Stomach (tissue), 9 donors: Measurements from ENCODE around the gene BCL2L2. TPM values are rescaled to one million over a fixed set of nuclear protein-coding genes. Genes with fewer than 3 reads are reported as not detected.

Experiments used
- DNase-seq, 2 donors: peaks; one replicate each; pipeline versions ENCODE4 v3.0.0 to v3.0.0-alpha.2; 2013 to 2019
- H3K27ac ChIP-seq, 5 donors: fragments of 200-600 bp in 4 of 5; sonication (generic) in 4 of 5; one replicate each; pipeline ENCODE4 v1.5.1; 2013 to 2019; ENCODE audit warnings: mild to moderate bottlenecking in 1 of 5, moderate library complexity in 1 of 5
- H3K27me3 ChIP-seq, 3 donors: fragments of 200-600 bp; sonication (generic); one replicate each; pipeline ENCODE4 v1.5.1; 2017 to 2019; ENCODE audit warnings: mixed run types in 1 of 3
- H3K36me3 ChIP-seq, 4 donors: fragments of 200-600 bp; sonication (generic); 1 replicate in 3 of 4; 2 replicates in 1 of 4; pipeline ENCODE4 v1.5.1; 2016 to 2019
- H3K4me1 ChIP-seq, 4 donors: fragments of 200-600 bp; sonication (generic); one replicate each; pipeline ENCODE4 v1.5.1; 2016 to 2019
- H3K4me3 ChIP-seq, 4 donors: fragments of 200-600 bp; sonication (generic) in 3 of 4; one replicate each; pipeline ENCODE4 v1.5.1; 2016 to 2019; ENCODE audit warnings: mild to moderate bottlenecking in 1 of 4
- H3K9me3 ChIP-seq, 4 donors: fragments of 200-600 bp; sonication (generic); one replicate each; pipeline ENCODE4 v1.5.1; 2016 to 2019
- CTCF ChIP-seq, 7 experiments: fragments of 450-650 bp in 4 of 7; fragments of 200-600 bp in 3 of 7; sonication (generic) in 3 of 7; IDR thresholded peaks; one replicate each; pipeline ENCODE4 v1.5.1; 2016 to 2019; ENCODE audit warnings: antibody characterized with exemption in 7 of 7, control low read depth in 2 of 7, mild to moderate bottlenecking in 1 of 7
- EP300 ChIP-seq: sonication (generic); formaldehyde crosslinking; IDR thresholded peaks from one replicate; pipeline ENCODE4 v1.6.1; 2017; ENCODE audit warnings: antibody characterized with exemption
- POLR2A ChIP-seq, 4 donors: fragments of 450-650 bp; IDR thresholded peaks; one replicate each; pipeline ENCODE4 v1.6.1; 2016; ENCODE audit warnings: antibody characterized with exemption in 4 of 4, control low read depth in 2 of 4, mild to moderate bottlenecking in 1 of 4, moderate library complexity in 1 of 4
- POLR2AphosphoS5 ChIP-seq, 3 donors: sonication (generic); formaldehyde crosslinking; IDR thresholded peaks; one replicate each; pipeline ENCODE4 v1.6.1; 2016; ENCODE audit warnings: antibody characterized with exemption in 3 of 3
- WGBS, 5 donors: extraction: QIAGEN DNeasy Blood & Tissue Kit in 3 of 5; methylation state at CpG; one replicate each; pipeline versions ENCODE4 v1.1.5 to v1.1.7; 2013 to 2018; 5-methylcytosine and 5-hydroxymethylcytosine counted together
- intact Hi-C: fragments of 100-400 bp; cut with DNase I; formaldehyde crosslinking; loops from one replicate; pipeline ENCODE4 v1.15.1; 2023; ENCODE audit warnings: low total_unique reads
- polyA plus RNA-seq, 3 donors: library from polyadenylated mRNA; stranded (reverse); fragments of 200-250 nt; gene quantifications; one replicate each; pipeline ENCODE4 v1.2.3, GENCODE V29; 2013
- small RNA-seq, 4 donors: library from RNA; depleted of rRNA; stranded (forward); fragments of <200 nt; gene quantifications; one replicate each; pipeline ENCODE3, GENCODE V24; 2016
- total RNA-seq, 5 donors: library from RNA; depleted of rRNA; stranded (reverse); fragments of >200 nt; gene quantifications; one replicate each; pipeline versions ENCODE4 v1.1.0 to v1.2.3, GENCODE V29; 2014 to 2016
- donor health status: healthy with polysubstance abuse.
- donor health status: Bipolar disorder and iron deficiency.
- donor health status: healthy.

Gene BCL2L2
- total and polyA plus RNA-seq, 8 donors, result 14.0 to 84.1 (median 42.2) TPM

DNA sequence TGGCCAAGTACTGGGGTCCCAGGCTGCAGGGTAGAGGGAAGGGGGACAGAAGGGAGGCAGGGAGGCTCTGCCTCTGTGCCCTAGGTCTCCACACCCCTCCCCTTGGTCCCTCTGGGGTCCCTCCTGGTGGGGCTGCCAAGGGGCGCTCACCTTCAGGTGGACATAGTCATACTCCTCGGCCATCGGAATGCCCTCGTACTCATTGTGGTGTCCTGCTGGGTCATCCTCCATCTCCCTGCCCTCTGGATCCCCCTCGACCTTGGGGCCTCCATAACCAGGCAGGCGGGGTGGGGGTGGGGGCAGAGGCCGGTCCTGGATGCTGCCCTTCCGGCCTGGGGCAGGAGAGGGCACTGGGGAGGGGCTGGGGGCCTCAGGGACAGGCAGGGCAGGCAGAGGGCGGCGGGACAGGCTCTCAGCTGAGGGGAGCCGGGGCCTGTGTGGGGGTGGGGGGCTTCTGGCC, 52.6 kb downstream of the BCL2L2 start:
- Histone ChIP-seq H3K36me3 (peaks cover 0 to 40% (median 14%) of the 10 kb centered on the region in 4 donors), H3K4me1 (peaks cover 0 to 48% (median 17%) of the 10 kb centered on the region in 4 donors), H3K9me3 (no peaks in the 10 kb centered on the region), H3K27ac (peak overlapping the region in 1 of 5 donors; percentile 34), H3K27me3 (peaks cover 0 to 8% (median 7%) of the 10 kb centered on the region in 3 donors), H3K4me3 (no peak overlapping the region)
- intact Hi-C loops, result no loop called here
- WGBS, 5 donors, result 75 to 89% (median 83%) methylated on average over 2 to 11 of the region's 11 CpGs
- DNase-seq, result no peak
- TF ChIP-seq EP300, result no peak
- TF ChIP-seq CTCF (IDR thresholded peaks at IDR 0.05), result no peak
- TF ChIP-seq POLR2A (IDR thresholded peaks at IDR 0.05), result no peak
- TF ChIP-seq POLR2AphosphoS5 (IDR thresholded peaks at IDR 0.05), result no peak

GRCh38 chr14:23359722-23360447, 53.3 kb downstream of the BCL2L2 start:
- Histone ChIP-seq H3K36me3 (peaks cover 0 to 40% (median 14%) of the 10 kb centered on the region in 4 donors), H3K27me3 (peaks cover 0 to 13% (median 11%) of the 10 kb centered on the region in 3 donors), H3K9me3 (no peaks in the 10 kb centered on the region), H3K4me3 (no peak overlapping the region), H3K27ac (peak overlapping the region in 3 of 5 donors; percentile 16 to 67 (median 52)), H3K4me1 (peaks cover under 1 to 55% (median 22%) of the 10 kb centered on the region in 4 donors)
- TF ChIP-seq CTCF (IDR thresholded peaks at IDR 0.05) (no peak), POLR2AphosphoS5 (IDR thresholded peaks at IDR 0.05) (no peak), EP300 (no peak)
- no peak for DNase-seq
- intact Hi-C loops, result no loop called here
- 90 to 92% (median 90%) methylated on average over 14 to 22 of the region's 22 CpGs for WGBS, 5 donors

DNA sequence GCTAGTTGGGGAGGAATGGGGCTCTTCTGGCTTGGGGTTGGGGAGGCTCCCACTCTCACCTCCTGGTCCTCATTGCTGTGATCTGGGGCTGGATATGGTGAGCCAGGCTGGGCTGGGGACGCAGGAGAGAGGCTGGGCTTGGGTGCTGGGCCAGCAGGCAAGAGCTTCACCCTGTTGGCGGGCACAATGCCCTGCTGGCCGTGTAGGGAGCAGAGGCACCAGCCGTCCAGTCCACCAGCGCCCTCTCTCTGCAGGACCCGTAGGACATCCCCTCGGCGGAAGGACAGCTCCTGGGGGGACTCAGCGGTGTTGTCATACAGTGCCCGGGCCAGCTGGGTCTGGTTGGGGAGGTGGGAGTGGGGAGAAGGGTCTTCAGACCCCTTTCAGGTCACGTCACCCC, 53.9 kb downstream of the BCL2L2 start:
- no peak overlapping the region for H3K4me3 ChIP-seq
- intact Hi-C loops, result no loop called here
- H3K27me3 ChIP-seq, result peaks cover 0 to 18% (median 18%) of the 10 kb centered on the region in 3 donors
- TF ChIP-seq EP300, result no peak
- no peak for TF ChIP-seq POLR2AphosphoS5 (IDR thresholded peaks at IDR 0.05)
- no peak for TF ChIP-seq CTCF (IDR thresholded peaks at IDR 0.05)
- no peak for TF ChIP-seq POLR2A (IDR thresholded peaks at IDR 0.05)
- H3K9me3 ChIP-seq, result no peaks in the 10 kb centered on the region
- H3K36me3 ChIP-seq, result peaks cover 0 to 40% (median 14%) of the 10 kb centered on the region in 4 donors
- H3K27ac ChIP-seq, result peak overlapping the region in 4 of 5 donors; percentile 16 to 67 (median 38)
- 67 to 83% (median 75%) methylated on average over 1 to 11 of the region's 11 CpGs for WGBS, 5 donors
- peaks cover 7 to 61% (median 28%) of the 10 kb centered on the region in 4 donors for H3K4me1 ChIP-seq
- no peak for DNase-seq

DNA sequence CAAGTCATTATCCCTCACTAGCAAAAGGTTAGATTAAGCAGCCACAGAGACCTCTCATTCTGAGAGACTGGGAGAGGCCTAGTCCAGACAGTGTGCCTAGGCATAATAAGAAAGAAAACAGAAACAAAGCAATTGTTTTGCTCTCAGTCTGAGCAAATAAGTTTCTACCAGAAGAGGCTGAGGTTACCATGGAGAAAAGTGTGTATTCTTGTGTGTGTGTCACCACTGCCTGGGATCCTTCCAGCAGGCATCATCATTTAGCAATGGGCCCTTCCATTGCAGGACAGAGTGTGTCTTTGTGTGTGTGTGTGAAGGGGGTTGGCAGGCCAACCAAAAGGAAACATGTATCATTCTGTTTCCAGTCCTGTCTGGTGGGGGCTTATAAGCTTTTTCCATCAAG, 54.7 kb downstream of the BCL2L2 start:
- Histone ChIP-seq H3K27me3 (peaks cover 0 to 26% (median 24%) of the 10 kb centered on the region in 3 donors), H3K9me3 (no peaks in the 10 kb centered on the region), H3K27ac (peak overlapping the region in 3 of 5 donors; percentile 22 to 67 (median 52)), H3K4me1 (peaks cover 8 to 69% (median 34%) of the 10 kb centered on the region in 4 donors), H3K4me3 (no peak overlapping the region), H3K36me3 (peaks cover 0 to 37% (median 14%) of the 10 kb centered on the region in 4 donors)
- DNase-seq, result peak in 1 of 2 donors; percentile 56
- TF ChIP-seq EP300 (no peak), POLR2AphosphoS5 (IDR thresholded peaks at IDR 0.05) (no peak), CTCF (IDR thresholded peaks at IDR 0.05) (no peak), POLR2A (IDR thresholded peaks at IDR 0.05) (no peak)
- intact Hi-C loops, result no loop called here

Small RNA genes lying within 50 kb of the gene (small RNA-seq; reads per million reads assigned to genes)
- gene RNU6-1046P, result 0 reads per million in 4 donors

Other genes with a start within 250 kb of the BCL2L2 start
- gene CDH24, start 249.3 kb upstream of the BCL2L2 start, total RNA-seq, result 10 to 100 TPM in 1 of 5 donors, 1 to 10 TPM in 3, not detected in 1; 1.2 to 14.3 (median 4.8) TPM
- gene CDH24, start 249.3 kb upstream of the BCL2L2 start, polyA plus RNA-seq, result 1 to 10 TPM; 2.3 to 4.0 (median 3.2) TPM
- gene ACIN1, start 211.7 kb upstream of the BCL2L2 start, total RNA-seq, result 100 to 1,000 TPM; 114 to 232 (median 123) TPM
- gene ACIN1, start 211.7 kb upstream of the BCL2L2 start, polyA plus RNA-seq, result 10 to 100 TPM; 37.1 to 86.4 (median 52.7) TPM
- gene C14orf119, start 211.3 kb upstream of the BCL2L2 start, total RNA-seq, result 10 to 100 TPM in 2 of 5 donors, 1 to 10 TPM in 2, not detected in 1; 1.8 to 25.2 (median 14.0) TPM
- 10 to 100 TPM; 27.4 to 51.8 (median 49.8) TPM for gene C14orf119, start 211.3 kb upstream of the BCL2L2 start, polyA plus RNA-seq
- gene CIROP, start 201.8 kb upstream of the BCL2L2 start, total RNA-seq, result not detected
- not detected for gene CIROP, start 201.8 kb upstream of the BCL2L2 start, polyA plus RNA-seq
- gene CEBPE, start 187.6 kb upstream of the BCL2L2 start, total RNA-seq, result not detected
- gene CEBPE, start 187.6 kb upstream of the BCL2L2 start, polyA plus RNA-seq, result under 1 TPM in 1 of 3 donors, not detected in 2; 0.37 TPM
- 100 to 1,000 TPM in 1 of 5 donors, 10 to 100 TPM in 3, 1 to 10 TPM in 1; 1.2 to 102 (median 43.7) TPM for gene SLC7A8, start 123.2 kb upstream of the BCL2L2 start, total RNA-seq
- 10 to 100 TPM; 22.1 to 33.9 (median 22.4) TPM for gene SLC7A8, start 123.2 kb upstream of the BCL2L2 start, polyA plus RNA-seq
- not detected for gene RNF212B, start 68.9 kb upstream of the BCL2L2 start, total RNA-seq
- 1 to 10 TPM in 2 of 3 donors, under 1 TPM in 1; 0.40 to 1.1 (median 1.1) TPM for gene RNF212B, start 68.9 kb upstream of the BCL2L2 start, polyA plus RNA-seq
- 100 to 1,000 TPM in 1 of 5 donors, 10 to 100 TPM in 1, 1 to 10 TPM in 3; 5.1 to 103 (median 8.3) TPM for gene HOMEZ, start 20.7 kb upstream of the BCL2L2 start, total RNA-seq
- 1 to 10 TPM; 5.8 to 9.6 (median 7.0) TPM for gene HOMEZ, start 20.7 kb upstream of the BCL2L2 start, polyA plus RNA-seq
- gene PPP1R3E, start 4.0 kb upstream of the BCL2L2 start, total RNA-seq, result 10 to 100 TPM in 1 of 5 donors, 1 to 10 TPM in 4; 1.7 to 17.0 (median 6.8) TPM
- 10 to 100 TPM; 13.5 to 17.6 (median 16.4) TPM for gene PPP1R3E, start 4.0 kb upstream of the BCL2L2 start, polyA plus RNA-seq
- gene PABPN1, start 14.6 kb downstream of the BCL2L2 start, total RNA-seq, result 100 to 1,000 TPM in 2 of 5 donors, 10 to 100 TPM in 3; 24.5 to 152 (median 70.5) TPM
- gene PABPN1, start 14.6 kb downstream of the BCL2L2 start, polyA plus RNA-seq, result 100 to 1,000 TPM; 131 to 190 (median 147) TPM
- gene SLC22A17, start 46.1 kb downstream of the BCL2L2 start, total RNA-seq, result 10 to 100 TPM; 14.1 to 33.3 (median 22.3) TPM
- gene SLC22A17, start 46.1 kb downstream of the BCL2L2 start, polyA plus RNA-seq, result 10 to 100 TPM in 2 of 3 donors, 1 to 10 TPM in 1; 7.0 to 18.3 (median 12.5) TPM
- gene EFS, start 58.3 kb downstream of the BCL2L2 start, total RNA-seq, result 1 to 10 TPM; 3.1 to 9.6 (median 5.5) TPM
- 10 to 100 TPM in 1 of 3 donors, 1 to 10 TPM in 2; 3.4 to 20.6 (median 6.8) TPM for gene EFS, start 58.3 kb downstream of the BCL2L2 start, polyA plus RNA-seq
- gene IL25, start 66.0 kb downstream of the BCL2L2 start, total RNA-seq, result not detected
- not detected for gene IL25, start 66.0 kb downstream of the BCL2L2 start, polyA plus RNA-seq
- gene CMTM5, start 70.2 kb downstream of the BCL2L2 start, total RNA-seq, result 1 to 10 TPM in 1 of 5 donors, not detected in 4; 1.3 TPM
- 1 to 10 TPM in 1 of 3 donors, under 1 TPM in 2; 0.61 to 1.3 (median 0.87) TPM for gene CMTM5, start 70.2 kb downstream of the BCL2L2 start, polyA plus RNA-seq
- under 1 TPM in 1 of 5 donors, not detected in 4; 0.37 TPM for gene MYH6, start 101.4 kb downstream of the BCL2L2 start, total RNA-seq
- 1 to 10 TPM in 2 of 3 donors, under 1 TPM in 1; 0.50 to 3.2 (median 1.4) TPM for gene MYH6, start 101.4 kb downstream of the BCL2L2 start, polyA plus RNA-seq
- gene MYH7, start 128.8 kb downstream of the BCL2L2 start, total RNA-seq, result under 1 TPM in 1 of 5 donors, not detected in 4; 0.73 TPM
- gene MYH7, start 128.8 kb downstream of the BCL2L2 start, polyA plus RNA-seq, result 1 to 10 TPM in 2 of 3 donors, under 1 TPM in 1; 0.23 to 4.9 (median 4.0) TPM
- 10 to 100 TPM in 4 of 5 donors, 1 to 10 TPM in 1; 3.5 to 72.7 (median 20.3) TPM for gene NGDN, start 162.9 kb downstream of the BCL2L2 start, total RNA-seq
- gene NGDN, start 162.9 kb downstream of the BCL2L2 start, polyA plus RNA-seq, result 10 to 100 TPM; 27.6 to 38.5 (median 35.7) TPM
- gene ZFHX2, start 244.9 kb downstream of the BCL2L2 start, total RNA-seq, result 1 to 10 TPM in 1 of 5 donors, under 1 TPM in 4; under 0.01 to 2.9 (median 0.43) TPM
- gene ZFHX2, start 244.9 kb downstream of the BCL2L2 start, polyA plus RNA-seq, result 1 to 10 TPM in 1 of 3 donors, under 1 TPM in 1, not detected in 1; 0.68 to 1.1 TPM
- 100 to 1,000 TPM in 1 of 5 donors, 10 to 100 TPM in 3, 1 to 10 TPM in 1; 8.5 to 170 (median 20.6) TPM for gene THTPA, start 249.4 kb downstream of the BCL2L2 start, total RNA-seq
- gene THTPA, start 249.4 kb downstream of the BCL2L2 start, polyA plus RNA-seq, result 10 to 100 TPM in 2 of 3 donors, 1 to 10 TPM in 1; 8.6 to 16.7 (median 15.9) TPM